SIG-M5 treated with dmso at 0.1 percent for 504 hours (cell line): Measurements from ENCODE around the gene P2RX4.
"Not testable (repeated sequence)": the region's sequence is repeated elsewhere in the genome, so short reads cannot be mapped to it uniquely, and the experiment has no call there.

ENCODE experiments used
- DNase-seq: peaks from one replicate; lab custom pipeline; 2025; ENCODE audit not compliant: unreplicated experiment; lab: John Stamatoyannopoulos, UW

Gene P2RX4

DNA sequence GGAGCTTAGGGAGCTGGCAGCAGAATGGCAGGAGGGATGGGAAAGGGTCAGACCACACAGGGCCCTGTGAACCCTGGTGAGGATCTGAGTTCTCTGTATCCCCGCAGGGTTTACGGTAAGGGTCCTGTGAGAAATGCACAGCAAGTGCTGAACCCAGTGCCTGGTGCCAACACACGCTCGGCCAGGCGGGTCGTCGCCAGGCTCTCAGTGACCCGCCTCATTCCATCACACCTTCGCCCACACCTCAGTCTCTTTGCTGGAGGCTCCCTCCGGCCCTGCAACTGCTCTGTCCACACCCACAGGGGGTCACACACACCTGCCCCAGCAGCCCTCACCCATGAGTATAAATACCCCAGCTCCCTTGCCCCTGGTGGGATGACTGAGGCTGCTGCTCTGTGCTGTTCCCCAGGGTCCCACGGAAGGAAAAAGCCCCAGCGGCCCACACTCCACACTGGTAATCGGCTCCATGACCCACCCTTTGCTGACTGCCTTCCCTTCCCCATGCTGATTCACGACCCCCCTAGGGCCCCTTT, 63.5 kb downstream of the P2RX4 start:
- no peak for DNase-seq

DNA sequence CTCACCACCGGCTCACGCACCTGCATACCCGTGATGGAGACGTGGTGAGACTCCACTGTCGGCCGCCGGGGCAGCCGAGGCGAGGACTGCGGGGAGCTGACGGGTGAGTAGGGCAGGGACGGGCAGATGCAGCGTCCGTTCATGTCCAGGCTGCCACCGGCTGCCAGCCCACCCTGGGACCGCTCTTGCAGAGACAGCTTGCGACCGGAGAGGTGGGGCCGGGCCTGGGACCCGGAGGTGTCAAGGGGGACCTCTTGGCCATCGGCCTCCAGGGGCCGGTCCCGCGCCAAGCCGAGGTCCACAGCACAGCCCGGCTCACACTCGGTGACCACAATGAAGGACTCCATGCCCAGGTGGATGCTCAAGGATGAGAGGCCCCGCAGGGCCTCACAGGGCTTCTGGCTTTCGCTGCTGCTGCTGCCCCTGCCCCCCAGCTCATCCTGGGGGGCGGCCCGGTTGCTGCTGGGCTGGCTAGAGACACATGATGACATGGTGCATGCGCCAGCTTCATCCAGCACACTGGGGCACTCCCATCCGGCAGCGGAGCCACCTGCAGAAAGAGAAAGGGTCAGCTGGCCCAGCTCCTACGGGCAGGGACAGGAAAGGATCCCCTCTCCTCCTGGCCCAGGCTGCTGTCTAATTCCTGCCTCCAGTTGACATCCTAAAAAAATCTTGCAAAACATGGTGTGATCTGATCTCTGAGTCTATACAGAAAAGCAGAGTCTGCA, 64.3 kb downstream of the P2RX4 start:
- no peak for DNase-seq

DNA sequence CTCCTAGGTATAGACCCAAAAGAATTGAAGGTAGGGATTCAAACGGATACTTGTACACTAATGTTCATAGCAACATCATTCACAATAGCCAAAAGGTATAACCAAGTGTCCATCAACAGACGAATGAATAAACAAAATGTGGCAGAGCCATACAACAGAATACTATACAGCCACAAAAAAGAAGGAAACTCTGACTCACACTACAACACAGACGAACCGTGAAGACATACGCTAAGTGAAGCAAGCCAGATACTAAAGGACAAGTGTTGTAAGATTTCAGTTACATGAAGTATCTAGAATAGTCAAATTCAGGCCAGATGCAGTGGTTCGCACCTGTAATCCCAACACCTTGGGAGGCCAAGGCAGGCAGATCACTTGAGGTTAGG, 67.4 kb downstream of the P2RX4 start:
- no peak for DNase-seq

DNA sequence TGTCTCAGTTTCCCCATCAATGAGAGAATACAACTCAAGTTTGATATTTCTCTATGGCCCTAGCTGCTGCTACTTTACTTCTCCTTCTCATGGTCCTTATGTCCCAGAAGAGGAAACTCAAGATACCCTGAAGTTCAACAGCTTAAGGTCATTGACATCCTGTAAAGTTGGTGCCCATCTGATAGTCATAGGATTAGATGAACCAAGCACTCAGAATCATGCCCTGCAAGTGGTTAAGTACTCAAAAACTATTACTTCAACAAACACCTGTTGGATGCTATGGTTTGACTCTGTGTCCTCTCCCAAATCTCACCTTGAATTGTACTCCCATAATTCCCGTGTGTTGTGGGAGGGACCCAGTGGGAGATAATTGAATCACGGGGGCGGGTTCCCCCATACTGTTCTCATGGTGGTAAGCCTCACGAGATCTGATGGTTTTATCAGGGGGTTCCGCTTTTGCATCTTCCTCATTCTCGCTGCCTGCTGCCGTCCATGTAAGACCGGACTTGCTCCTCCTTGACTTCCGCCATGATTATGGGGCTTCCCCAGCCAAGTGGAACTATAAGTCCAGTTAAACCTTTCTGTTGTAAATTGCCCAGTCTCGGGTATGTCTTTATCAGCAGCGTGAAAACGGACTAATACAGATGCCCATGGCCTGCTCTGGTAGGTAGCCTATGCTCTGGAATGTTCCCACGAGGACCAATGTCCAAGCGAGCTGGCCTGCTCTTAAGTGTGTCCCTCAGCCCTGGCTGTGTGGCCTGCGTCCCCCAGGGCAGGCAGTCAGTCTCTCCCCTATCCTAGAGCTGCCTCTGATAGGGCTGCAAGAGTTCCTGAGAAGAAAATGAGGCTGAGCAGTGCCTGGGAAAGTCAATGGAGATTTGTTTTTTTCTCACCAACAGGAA, 68.5 kb downstream of the P2RX4 start:
- no peak for DNase-seq

DNA sequence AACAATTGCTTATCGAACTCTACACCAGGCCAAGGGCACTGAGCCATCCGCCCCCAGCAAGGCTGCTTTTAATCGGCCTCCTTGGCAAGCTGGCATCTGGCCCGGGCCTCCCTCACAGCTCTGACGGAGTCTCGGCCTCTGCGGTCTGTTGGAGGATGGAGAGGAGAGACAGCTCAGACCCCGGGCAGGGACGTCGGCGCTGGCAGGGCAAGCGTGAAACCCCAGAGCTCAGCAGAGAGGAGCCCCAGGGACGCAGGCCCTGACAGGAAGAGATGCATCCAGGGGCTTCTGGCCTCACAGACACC, 69.1 kb downstream of the P2RX4 start:
- no peak for DNase-seq

DNA sequence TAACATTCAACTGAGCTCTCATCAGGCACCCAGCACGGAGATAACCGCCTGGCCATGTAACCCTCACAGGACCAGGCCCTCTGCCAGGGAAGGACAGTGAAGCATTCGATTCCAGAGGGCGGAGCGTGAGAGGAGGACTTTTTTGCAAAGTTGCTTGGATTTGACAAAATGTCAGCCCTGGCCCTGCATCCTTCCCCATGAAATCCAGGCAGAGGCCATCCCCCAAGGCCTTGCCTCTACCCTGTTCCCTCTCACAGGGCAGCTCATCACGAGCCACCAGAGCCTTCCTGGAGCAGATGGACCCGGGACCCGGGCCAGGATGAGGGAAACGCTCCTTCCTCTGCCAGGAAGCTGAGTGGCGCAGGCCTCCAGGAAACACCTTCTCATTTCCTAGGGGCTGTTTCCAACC, 69.6 kb downstream of the P2RX4 start:
- no peak for DNase-seq

DNA sequence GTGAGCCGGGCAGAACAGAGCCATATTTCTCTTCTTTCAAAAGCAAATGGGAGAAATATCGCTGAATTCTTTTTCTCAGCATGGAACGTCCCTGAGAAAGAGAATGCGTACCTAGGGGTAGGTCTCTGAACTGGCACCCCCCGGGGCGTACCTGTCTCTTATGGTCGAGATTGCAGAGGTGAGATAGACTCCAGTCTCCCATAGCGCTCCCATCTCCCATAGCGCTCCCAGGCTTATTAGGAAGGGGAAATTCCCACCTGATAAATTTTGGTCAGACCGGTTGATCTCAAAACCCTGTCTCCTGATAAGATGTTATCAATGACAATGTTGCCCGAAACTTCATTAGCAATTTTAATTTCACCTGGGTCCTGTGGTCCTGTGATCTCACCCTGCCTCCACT, 70.6 kb downstream of the P2RX4 start:
- DNase-seq = not testable (repeated sequence)

DNA sequence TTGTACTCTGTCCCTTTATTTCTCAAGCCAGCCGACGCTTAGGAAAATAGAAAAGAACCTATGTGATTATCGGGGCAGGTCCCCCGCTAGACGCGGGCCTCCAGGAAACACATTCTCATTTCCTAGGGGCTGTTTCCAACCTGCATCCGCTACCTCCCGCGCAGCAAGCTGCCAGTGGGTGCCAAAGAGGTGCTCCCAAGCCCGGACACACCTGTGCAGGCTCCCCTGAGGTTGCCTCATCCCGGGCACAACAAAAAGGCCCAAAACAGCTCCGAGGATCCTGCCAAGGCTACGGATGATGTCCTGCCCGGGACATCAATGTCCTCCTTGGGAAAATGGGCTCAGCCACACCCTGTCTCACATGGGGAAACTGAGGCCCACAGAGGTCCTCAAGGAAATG, 71.2 kb downstream of the P2RX4 start:
- DNase-seq = not testable (repeated sequence)

DNA sequence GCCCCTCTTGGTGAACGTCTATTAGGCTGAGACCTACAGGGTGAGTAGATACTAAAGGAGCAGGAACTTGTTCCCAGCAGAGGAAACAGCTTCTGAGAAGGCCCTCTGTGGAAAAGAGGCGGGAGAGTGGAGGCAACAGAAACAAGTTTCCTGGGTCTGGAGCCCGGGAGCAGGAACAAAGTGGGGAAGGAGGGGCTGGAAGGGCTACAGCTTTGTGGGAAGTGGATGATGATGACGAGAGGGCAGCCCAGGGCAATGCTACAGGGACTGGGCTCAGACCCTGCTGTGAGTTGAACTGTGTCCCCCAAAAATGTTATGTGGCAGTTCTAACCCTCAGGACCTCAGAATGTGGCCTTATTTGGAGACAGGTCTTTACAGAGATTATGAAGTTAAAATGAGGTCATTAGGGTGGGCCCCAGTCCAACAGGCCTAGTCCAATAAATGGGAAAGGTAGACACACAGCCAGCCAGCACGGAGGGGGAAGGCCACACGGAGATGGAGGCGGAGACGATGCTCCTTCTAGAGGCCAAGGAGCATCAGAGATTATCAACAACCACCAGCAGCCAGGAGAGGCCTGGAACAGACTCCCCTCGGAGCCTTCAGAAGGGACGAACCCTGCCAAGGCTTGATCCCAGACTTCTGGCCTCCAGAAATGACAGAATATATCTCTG, 72.3 kb downstream of the P2RX4 start:
- DNase-seq = no peak

DNA sequence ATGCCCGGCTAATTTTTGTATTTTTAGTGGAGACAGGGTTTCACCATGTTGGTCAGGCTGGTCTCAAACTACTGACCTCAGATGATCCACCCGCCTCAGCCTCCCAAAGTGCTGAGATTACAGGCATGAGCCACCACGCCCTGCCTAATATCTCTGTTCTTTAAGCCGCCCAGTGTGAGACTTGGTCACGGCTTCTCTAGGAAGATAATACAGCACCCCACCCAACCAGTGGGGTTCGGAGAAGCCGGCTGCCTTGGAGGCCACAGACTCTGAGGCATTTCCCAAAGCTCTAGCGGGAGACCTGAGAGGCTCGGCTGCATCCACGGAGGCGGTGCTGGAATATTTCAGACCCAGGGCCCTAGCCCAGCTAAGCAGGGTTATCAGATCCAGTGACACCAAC, 73.0 kb downstream of the P2RX4 start:
- DNase-seq = not testable (repeated sequence)

DNA sequence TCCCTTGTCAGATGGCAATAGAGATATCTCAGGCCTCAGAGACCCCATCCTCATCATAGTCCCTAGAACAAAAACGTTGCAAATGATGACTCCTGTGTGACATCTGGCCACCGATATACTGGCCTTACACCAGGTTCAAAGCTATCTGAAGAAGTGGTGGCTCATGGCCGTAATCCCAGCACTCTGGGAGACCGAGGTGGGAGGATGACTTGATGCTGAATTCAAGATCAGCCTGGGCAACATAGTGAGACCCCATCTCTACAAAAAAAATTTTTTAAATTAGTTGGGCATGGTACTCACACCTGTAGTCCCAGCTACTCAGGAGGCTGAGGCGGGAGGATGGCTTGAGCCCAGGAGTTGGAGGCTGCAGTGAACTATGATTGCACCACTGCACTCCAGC, 73.5 kb downstream of the P2RX4 start:
- DNase-seq = no peak
